Vagina (tissue), 2 donors: ENCODE data around the gene DDX3X.

Source experiments
- CTCF ChIP-seq, 3 experiments: fragments of 450-650 bp in 2 of 3; fragments of 200-600 bp in 1 of 3; sonication (generic) in 1 of 3; IDR thresholded peaks; one replicate each; pipeline ENCODE4 v1.5.1; 2017 to 2019; ENCODE audit warnings: antibody characterized with exemption in 3 of 3, mild to moderate bottlenecking in 2 of 3, moderate library complexity in 2 of 3
- POLR2A ChIP-seq, 2 donors: fragments of 450-650 bp; IDR thresholded peaks; one replicate each; pipeline ENCODE4 v1.6.1; 2017; ENCODE audit warnings: antibody characterized with exemption in 2 of 2, mild to moderate bottlenecking in 2 of 2, moderate library complexity in 2 of 2
- POLR2AphosphoS5 ChIP-seq, 2 donors: sonication (generic); formaldehyde crosslinking; IDR thresholded peaks; one replicate each; pipeline ENCODE4 v1.9.0; 2017; ENCODE audit warnings: antibody characterized with exemption in 2 of 2, mild to moderate bottlenecking in 2 of 2, low read depth in 1 of 2; ENCODE audit not compliant: insufficient read depth in 1 of 2

- TF ChIP-seq CTCF (IDR thresholded peaks at IDR 0.05), result no peak
- no peak for TF ChIP-seq POLR2A (IDR thresholded peaks at IDR 0.05)
- no peak for TF ChIP-seq POLR2AphosphoS5 (IDR thresholded peaks at IDR 0.05; ENCODE audit: insufficient read depth in 1 of 2, low read depth in 1 of 2)
Measured at GRCh38 chrX:41407816-41408215, 73.9 kb downstream of the DDX3X start.
